Fibroblast of the aortic adventitia (primary cell): ENCODE data around the gene DNAJC15. TPM values are rescaled to one million over a fixed set of nuclear protein-coding genes. Genes with fewer than 3 reads are reported as not detected.

Experiments
- DNase-seq: peaks from one replicate; pipeline ENCODE4 v3.0.0-alpha.2; 2010; ENCODE audit warnings: low read depth
- H3K4me3 ChIP-seq: 2 replicates; pipeline ENCODE4 v1.5.1; 2011; ENCODE audit warnings: low read depth, mild to moderate bottlenecking, control low read depth, low read length, moderate library complexity
- total RNA-seq: library from RNA; depleted of rRNA; stranded (reverse); fragments of >200 nt; gene quantifications from 2 replicates; pipeline ENCODE4 v1.2.3, GENCODE V29; 2012; ENCODE audit warnings: low replicate concordance
- TF ChIP-seq, protein P1 (sequence below): IDR thresholded peaks from 2 replicates; pipeline ENCODE4 v1.5.1; 2011; ENCODE audit warnings: mild to moderate bottlenecking, low read length, control low read depth, inconsistent platforms; ENCODE audit not compliant: insufficient read depth

The DNAJC15 gene
- total RNA-seq: 11.2 and 18.7 TPM in 2 replicates

- DNase-seq: peak; percentile 88
These were observed at the start of gene DNAJC15 for GRCh38 chr13:43023289-43023963. TSS of gene DNAJC15 (plus strand) at chr13:43023586. CDS start at chr13:43023627, 41 bp downstream.

DNA sequence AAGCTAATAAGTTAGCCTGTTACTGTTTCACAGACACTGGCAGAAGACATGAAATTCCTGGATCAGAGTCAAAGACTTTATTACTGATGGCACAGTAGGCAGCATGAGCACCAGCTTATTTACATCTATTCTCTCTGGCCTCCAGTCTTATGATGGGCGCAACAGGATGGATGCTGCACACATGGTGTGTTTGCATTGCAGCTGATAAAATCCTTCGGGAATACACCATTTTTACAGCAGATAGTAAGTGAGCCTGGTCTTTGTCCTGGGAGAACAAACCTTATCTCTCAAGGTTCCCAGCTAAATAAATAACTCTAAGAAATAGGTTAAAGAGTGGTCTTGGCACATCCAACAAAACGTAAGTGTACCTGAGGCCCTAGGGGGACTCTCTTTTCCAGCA is 47.3 kb upstream of the DNAJC15 start:
- DNase-seq: no peak
- TF ChIP-seq, protein P1, sequence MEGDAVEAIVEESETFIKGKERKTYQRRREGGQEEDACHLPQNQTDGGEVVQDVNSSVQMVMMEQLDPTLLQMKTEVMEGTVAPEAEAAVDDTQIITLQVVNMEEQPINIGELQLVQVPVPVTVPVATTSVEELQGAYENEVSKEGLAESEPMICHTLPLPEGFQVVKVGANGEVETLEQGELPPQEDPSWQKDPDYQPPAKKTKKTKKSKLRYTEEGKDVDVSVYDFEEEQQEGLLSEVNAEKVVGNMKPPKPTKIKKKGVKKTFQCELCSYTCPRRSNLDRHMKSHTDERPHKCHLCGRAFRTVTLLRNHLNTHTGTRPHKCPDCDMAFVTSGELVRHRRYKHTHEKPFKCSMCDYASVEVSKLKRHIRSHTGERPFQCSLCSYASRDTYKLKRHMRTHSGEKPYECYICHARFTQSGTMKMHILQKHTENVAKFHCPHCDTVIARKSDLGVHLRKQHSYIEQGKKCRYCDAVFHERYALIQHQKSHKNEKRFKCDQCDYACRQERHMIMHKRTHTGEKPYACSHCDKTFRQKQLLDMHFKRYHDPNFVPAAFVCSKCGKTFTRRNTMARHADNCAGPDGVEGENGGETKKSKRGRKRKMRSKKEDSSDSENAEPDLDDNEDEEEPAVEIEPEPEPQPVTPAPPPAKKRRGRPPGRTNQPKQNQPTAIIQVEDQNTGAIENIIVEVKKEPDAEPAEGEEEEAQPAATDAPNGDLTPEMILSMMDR: no peak
- no peak overlapping the region for H3K4me3 ChIP-seq

More at GRCh38 chr13:43023289-43023963, at the start of gene DNAJC15:
- TF ChIP-seq, protein P1: no peak
- H3K4me3 ChIP-seq: peak within 1 kb of the TSS; percentile 81

DNA sequence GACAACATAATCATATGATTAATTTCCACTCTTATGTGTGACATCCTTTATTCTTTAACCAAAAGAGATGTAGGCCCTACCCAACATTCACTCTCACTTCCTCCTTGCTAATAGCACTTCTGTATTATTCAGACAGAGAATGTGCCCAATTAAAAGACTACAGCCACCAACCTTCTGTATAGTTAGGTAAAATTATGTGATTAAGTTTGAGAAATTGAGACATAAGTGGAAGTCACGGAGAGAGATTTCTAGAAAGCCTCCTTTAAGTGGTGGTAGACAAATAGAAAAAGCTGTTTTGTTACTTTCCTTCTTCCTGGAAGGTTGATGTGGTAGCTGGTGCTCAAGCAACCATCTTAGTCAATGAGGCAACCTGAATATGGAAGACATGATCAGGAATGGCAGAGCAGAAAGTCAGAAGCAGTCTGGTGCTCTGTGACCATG is 46.1 kb upstream of the DNAJC15 start:
- no peak for DNase-seq
- H3K4me3 ChIP-seq: no peak overlapping the region
- TF ChIP-seq, protein P1: no peak

DNA sequence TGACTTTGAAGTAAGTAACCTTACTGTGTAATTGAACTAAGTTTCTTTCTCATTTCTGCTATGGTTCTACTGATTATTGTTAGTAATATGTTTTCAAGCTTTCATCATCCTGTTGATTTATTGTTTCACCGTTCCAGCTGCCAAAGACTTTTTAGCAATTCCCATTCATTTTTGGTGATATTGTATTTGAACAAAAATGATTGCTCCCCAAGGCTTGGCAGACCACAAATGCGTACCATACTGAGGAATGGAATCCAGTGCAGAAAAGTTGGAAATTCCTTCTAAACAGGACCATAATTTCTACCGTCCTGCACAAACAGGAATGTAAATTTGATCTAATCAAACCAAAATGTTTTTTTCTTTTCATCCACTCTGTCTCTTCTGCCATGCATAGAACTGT is 42.1 kb upstream of the DNAJC15 start:
- TF ChIP-seq, protein P1: no peak
- DNase-seq: peak; percentile 77
- no peak overlapping the region for H3K4me3 ChIP-seq

GRCh38 chr13:42981853-42982252 is 41.5 kb upstream of the DNAJC15 start:
- DNase-seq: no peak
- TF ChIP-seq, protein P1: no peak

GRCh38 chr13:42984026-42984425 is 39.4 kb upstream of the DNAJC15 start:
- no peak for DNase-seq
- TF ChIP-seq, protein P1: no peak
- no peak overlapping the region for H3K4me3 ChIP-seq

More at GRCh38 chr13:42981853-42982252, 41.5 kb upstream of the DNAJC15 start:
- no peak overlapping the region for H3K4me3 ChIP-seq
